NT2/D1 (cell line): ENCODE measurements around the gene RHPN2.

Experiments
- SUZ12 ChIP-seq: IDR thresholded peaks from 2 replicates; pipeline ENCODE4 v1.6.1; 2011; ENCODE audit not compliant: insufficient read length, insufficient read depth; ENCODE audit errors: extremely low read depth
- ZNF274 ChIP-seq: IDR thresholded peaks from 2 replicates; pipeline ENCODE4 v1.6.1; 2011; ENCODE audit warnings: mild to moderate bottlenecking, low read depth, low read length

DNA sequence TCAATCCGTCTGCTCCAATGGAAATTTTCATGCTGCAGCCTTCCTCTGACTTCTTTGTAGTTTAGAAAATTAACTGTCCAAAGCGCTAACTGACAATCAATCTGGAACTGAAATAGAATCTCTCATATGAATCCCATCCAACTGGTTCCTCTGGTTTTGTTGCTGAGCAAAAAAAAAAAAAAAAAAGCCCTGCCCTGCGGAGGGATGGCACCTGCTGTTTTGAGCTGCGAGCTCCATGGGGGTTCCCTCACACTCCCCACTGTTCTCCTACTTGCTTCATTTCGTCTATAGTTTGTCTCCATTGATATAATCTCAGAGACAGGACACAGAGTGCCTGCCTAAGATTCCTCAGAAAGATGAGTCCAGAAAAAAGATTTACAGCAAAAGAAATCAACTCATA is 59.2 kb downstream of the RHPN2 start:
- no peak for TF ChIP-seq ZNF274
- no peak for TF ChIP-seq SUZ12
